K562 (cell line): Measurements from ENCODE around the gene POP7. TPM values are rescaled to one million over a fixed set of nuclear protein-coding genes. Genes with fewer than 3 reads are reported as not detected.
A peak's percentile ranks its signal among the peaks of the same experiment; 100 is the strongest.

Source experiments
- ARID3B ChIP-seq: fragments of 250-450 bp; sonication (Bioruptor Pico); IDR thresholded peaks from 2 replicates; pipeline ENCODE4 v1.4.0; 2020; ENCODE audit warnings: borderline replicate concordance
- ATF6 ChIP-seq: sonication (generic); formaldehyde crosslinking; IDR thresholded peaks from 2 replicates; pipeline ENCODE4 v1.4.0; 2020; ENCODE audit warnings: mild to moderate bottlenecking, missing genetic modification reagents
- BCOR ChIP-seq: fragments of 450-650 bp; IDR thresholded peaks from 2 replicates; pipeline ENCODE4 v1.6.1; 2016
- CC2D1A ChIP-seq: fragments of 450-650 bp; IDR thresholded peaks from 2 replicates; pipeline ENCODE4 v1.6.1; 2017; ENCODE audit warnings: mild to moderate bottlenecking
- GTF2A2 ChIP-seq: IDR thresholded peaks from 2 replicates; pipeline ENCODE4 v1.6.1; 2016; ENCODE audit warnings: mild to moderate bottlenecking, missing genetic modification characterization, missing compliant biosample characterization
- HNRNPH1 ChIP-seq: fragments of 200-400 bp; formaldehyde crosslinking; optimal IDR thresholded peaks from 2 replicates; pipeline ENCODE3; 2017; ENCODE audit warnings: low read depth, mild to moderate bottlenecking, low read length, moderate library complexity
- MYBL2 ChIP-seq, 2 experiments: fragments of 450-650 bp in 1 of 2; sonication (generic) in 1 of 2; formaldehyde crosslinking in 1 of 2; IDR thresholded peaks; 2 replicates each; pipeline versions ENCODE4 v1.6.1 to v1.8.1; 2017 to 2022; ENCODE audit warnings: borderline replicate concordance in 1 of 2, inconsistent platforms in 1 of 2, low read depth in 1 of 2, mild to moderate bottlenecking in 1 of 2, missing genetic modification reagents in 1 of 2, moderate library complexity in 1 of 2
- NCOA2 ChIP-seq, 2 experiments: fragments of 450-650 bp; IDR thresholded peaks; 2 replicates each; pipeline ENCODE4 v1.6.1; 2018; ENCODE audit warnings: mild to moderate bottlenecking in 2 of 2, moderate library complexity in 1 of 2; ENCODE audit not compliant: partially characterized antibody in 2 of 2
- SIX5 ChIP-seq, 2 experiments: IDR thresholded peaks; 2 replicates each; pipeline ENCODE4 v1.6.1; 2011; ENCODE audit warnings: low read length in 2 of 2, borderline replicate concordance in 1 of 2, low read depth in 1 of 2, mild to moderate bottlenecking in 1 of 2, moderate library complexity in 1 of 2; ENCODE audit not compliant: insufficient read depth in 1 of 2
- WHSC1 ChIP-seq: IDR thresholded peaks from one replicate; pipeline ENCODE4 v1.6.1; 2012; ENCODE audit warnings: low read length, control low read depth, inconsistent platforms
- ZC3H11A ChIP-seq: IDR thresholded peaks from 2 replicates; pipeline ENCODE4 v1.6.1; 2012; ENCODE audit warnings: low read depth, low read length, improper control_type of control experiment
- ZNF3 ChIP-seq: fragments of 250-450 bp; sonication (Bioruptor Pico); IDR thresholded peaks from 2 replicates; pipeline ENCODE4 v1.5.0; 2021; ENCODE audit warnings: mild to moderate bottlenecking, moderate library complexity
- ZNF324 ChIP-seq: fragments of 250-450 bp; sonication (Bioruptor Pico); IDR thresholded peaks from 2 replicates; pipeline ENCODE4 v1.4.0; 2020; ENCODE audit warnings: mild to moderate bottlenecking
- ZNF408 ChIP-seq: fragments of 250-450 bp; sonication (Bioruptor Pico); IDR thresholded peaks from 2 replicates; pipeline ENCODE4 v1.4.0; 2020; ENCODE audit warnings: low read depth, mild to moderate bottlenecking, moderate library complexity
- ZNF584 ChIP-seq: fragments of 200-800 bp; sonication (Bioruptor generic); IDR thresholded peaks from 2 replicates; pipeline ENCODE4 v1.6.1; 2016; ENCODE audit warnings: low read depth, mild to moderate bottlenecking, missing genetic modification characterization, missing compliant biosample characterization
- polyA plus RNA-seq, 8 experiments: library from polyadenylated mRNA; depleted of rRNA in 4 of 8; stranded (reverse) in 5 of 8; unstranded in 3 of 8; fragments of >200 nt; fragmentation: Nextera tagmentation in 2 of 8; fragmentation: Illumina TruSeq in 1 of 8; extraction: Ambion mirVana in 2 of 8; extraction: Trizol in 1 of 8; gene quantifications; 2 replicates each; pipeline versions ENCODE4 v1.2.1 to v1.2.3, GENCODE V29; 2011 to 2014; ENCODE audit warnings: inconsistent platforms in 1 of 8, missing spikeins in 1 of 8
- total RNA-seq, 7 experiments: library from RNA; depleted of rRNA in 6 of 7; stranded (reverse); fragments of >200 nt in 6 of 7; fragmentation: Illumina TruSeq in 2 of 7; extraction: Trizol in 2 of 7; gene quantifications; 2 replicates each; pipeline versions ENCODE4 v1.2.1 to v1.2.3, GENCODE V29; 2011 to 2021; ENCODE audit warnings: low replicate concordance in 1 of 7
- TF ChIP-seq, protein P1 (sequence below): fragments of 200-800 bp; sonication (Bioruptor generic); IDR thresholded peaks from 2 replicates; pipeline ENCODE4 v1.6.1; 2017; ENCODE audit warnings: missing genetic modification characterization, missing compliant biosample characterization
- TF ChIP-seq, protein P2 (sequence below), 3 experiments: fragments of 200-800 bp in 1 of 3; fragments of 250-450 bp in 1 of 3; fragments of 450-650 bp in 1 of 3; sonication (Bioruptor Pico) in 1 of 3; sonication (Bioruptor generic) in 1 of 3; formaldehyde crosslinking in 1 of 3; IDR thresholded peaks; 2 replicates each; pipeline versions ENCODE4 v1.6.1 to v1.8.0; 2016 to 2022; ENCODE audit warnings: mild to moderate bottlenecking in 2 of 3, missing genetic modification characterization in 2 of 3, missing compliant biosample characterization in 1 of 3, moderate library complexity in 1 of 3

The POP7 gene
- total and polyA plus RNA-seq, 9 of the 15 experiments (the other 6 are each of a cell fraction or from before 2014, with no cell fraction given): 11.5 to 163 (median 68.9) TPM

- TF ChIP-seq MYBL2 (IDR thresholded peaks at IDR 0.05; ENCODE audit: low read depth): no peak
- no peak for TF ChIP-seq MYBL2 (CRISPR knock-in tag; IDR thresholded peaks at IDR 0.05; ENCODE audit: borderline replicate concordance)
- TF ChIP-seq ZNF3 (CRISPR knock-in tag): no peak
- no peak for TF ChIP-seq ARID3B (CRISPR knock-in tag)
- TF ChIP-seq ZNF324 (CRISPR knock-in tag): 0 out of 2 replicates have a peak, but pooled peaks have one; percentile 2
- TF ChIP-seq BCOR: peak; percentile 61
- TF ChIP-seq ZC3H11A: no peak
- TF ChIP-seq GTF2A2: no peak
- no peak for TF ChIP-seq NCOA2 (IDR thresholded peaks at IDR 0.05; ENCODE audit: partially characterized antibody in 2 of 2)
- TF ChIP-seq, protein P1, sequence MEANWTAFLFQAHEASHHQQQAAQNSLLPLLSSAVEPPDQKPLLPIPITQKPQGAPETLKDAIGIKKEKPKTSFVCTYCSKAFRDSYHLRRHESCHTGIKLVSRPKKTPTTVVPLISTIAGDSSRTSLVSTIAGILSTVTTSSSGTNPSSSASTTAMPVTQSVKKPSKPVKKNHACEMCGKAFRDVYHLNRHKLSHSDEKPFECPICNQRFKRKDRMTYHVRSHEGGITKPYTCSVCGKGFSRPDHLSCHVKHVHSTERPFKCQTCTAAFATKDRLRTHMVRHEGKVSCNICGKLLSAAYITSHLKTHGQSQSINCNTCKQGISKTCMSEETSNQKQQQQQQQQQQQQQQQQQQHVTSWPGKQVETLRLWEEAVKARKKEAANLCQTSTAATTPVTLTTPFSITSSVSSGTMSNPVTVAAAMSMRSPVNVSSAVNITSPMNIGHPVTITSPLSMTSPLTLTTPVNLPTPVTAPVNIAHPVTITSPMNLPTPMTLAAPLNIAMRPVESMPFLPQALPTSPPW (CRISPR knock-in tag): peak; percentile 88
- no peak for TF ChIP-seq WHSC1
- TF ChIP-seq HNRNPH1: no peak
- no peak; the same call in 1 of the 2 replicates for TF ChIP-seq CC2D1A
- TF ChIP-seq, protein P2, sequence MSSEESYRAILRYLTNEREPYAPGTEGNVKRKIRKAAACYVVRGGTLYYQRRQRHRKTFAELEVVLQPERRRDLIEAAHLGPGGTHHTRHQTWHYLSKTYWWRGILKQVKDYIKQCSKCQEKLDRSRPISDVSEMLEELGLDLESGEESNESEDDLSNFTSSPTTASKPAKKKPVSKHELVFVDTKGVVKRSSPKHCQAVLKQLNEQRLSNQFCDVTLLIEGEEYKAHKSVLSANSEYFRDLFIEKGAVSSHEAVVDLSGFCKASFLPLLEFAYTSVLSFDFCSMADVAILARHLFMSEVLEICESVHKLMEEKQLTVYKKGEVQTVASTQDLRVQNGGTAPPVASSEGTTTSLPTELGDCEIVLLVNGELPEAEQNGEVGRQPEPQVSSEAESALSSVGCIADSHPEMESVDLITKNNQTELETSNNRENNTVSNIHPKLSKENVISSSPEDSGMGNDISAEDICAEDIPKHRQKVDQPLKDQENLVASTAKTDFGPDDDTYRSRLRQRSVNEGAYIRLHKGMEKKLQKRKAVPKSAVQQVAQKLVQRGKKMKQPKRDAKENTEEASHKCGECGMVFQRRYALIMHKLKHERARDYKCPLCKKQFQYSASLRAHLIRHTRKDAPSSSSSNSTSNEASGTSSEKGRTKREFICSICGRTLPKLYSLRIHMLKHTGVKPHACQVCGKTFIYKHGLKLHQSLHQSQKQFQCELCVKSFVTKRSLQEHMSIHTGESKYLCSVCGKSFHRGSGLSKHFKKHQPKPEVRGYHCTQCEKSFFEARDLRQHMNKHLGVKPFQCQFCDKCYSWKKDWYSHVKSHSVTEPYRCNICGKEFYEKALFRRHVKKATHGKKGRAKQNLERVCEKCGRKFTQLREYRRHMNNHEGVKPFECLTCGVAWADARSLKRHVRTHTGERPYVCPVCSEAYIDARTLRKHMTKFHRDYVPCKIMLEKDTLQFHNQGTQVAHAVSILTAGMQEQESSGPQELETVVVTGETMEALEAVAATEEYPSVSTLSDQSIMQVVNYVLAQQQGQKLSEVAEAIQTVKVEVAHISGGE (CRISPR knock-in tag; IDR thresholded peaks at IDR 0.05): peak in 1 of 3 experiments; percentile 52; a peak in 1 of 6 replicates
- TF ChIP-seq ZNF584: no peak
- TF ChIP-seq ATF6: no peak
- TF ChIP-seq ZNF408 (CRISPR knock-in tag): no peak
- no peak for TF ChIP-seq SIX5 (IDR thresholded peaks at IDR 0.05; ENCODE audit: borderline replicate concordance in 1 of 2, insufficient read depth in 1 of 2, low read depth in 1 of 2, low read length in 2 of 2)
Measured at GRCh38 chr7:100705753-100706671, at the start of gene POP7 (continued).
